H9 (cell line): Measurements from ENCODE around the gene ODF2. TPM values are rescaled to one million over a fixed set of nuclear protein-coding genes. Genes with fewer than 3 reads are reported as not detected.

Source experiments
- DNase-seq: peaks from one replicate; pipeline ENCODE4 v3.0.0-alpha.2; 2017
- H2AFZ ChIP-seq: one replicate; pipeline ENCODE4 v1.6.1; 2013; ENCODE audit warnings: mild to moderate bottlenecking, low read length, control low read depth, moderate library complexity
- H2AK5ac ChIP-seq: 2 replicates; pipeline ENCODE4 v1.6.1; 2013; ENCODE audit warnings: low read length, control low read depth, mixed read lengths; ENCODE audit not compliant: insufficient read length
- H2BK120ac ChIP-seq: one replicate; pipeline ENCODE4 v1.6.1; 2013; ENCODE audit warnings: low read depth, mild to moderate bottlenecking, low read length, control low read depth, inconsistent platforms; ENCODE audit not compliant: poor library complexity, severe bottlenecking
- H2BK12ac ChIP-seq: 2 replicates; pipeline ENCODE4 v1.6.1; 2013; ENCODE audit warnings: low read length, control low read depth, mixed read lengths, low read depth; ENCODE audit not compliant: insufficient read length
- H2BK15ac ChIP-seq: 2 replicates; pipeline ENCODE4 v1.6.1; 2013; ENCODE audit warnings: low read depth, low read length, control low read depth
- H2BK20ac ChIP-seq: one replicate; pipeline ENCODE4 v1.6.1; 2013; ENCODE audit warnings: low read depth, mild to moderate bottlenecking, low read length, control low read depth, inconsistent platforms; ENCODE audit not compliant: poor library complexity, severe bottlenecking
- H2BK5ac ChIP-seq: 2 replicates; pipeline ENCODE4 v1.6.1; 2013; ENCODE audit warnings: low read length, control low read depth, mixed read lengths; ENCODE audit not compliant: insufficient read length
- H3K14ac ChIP-seq: 2 replicates; pipeline ENCODE4 v1.6.1; 2013; ENCODE audit warnings: low read length, control low read depth; ENCODE audit not compliant: insufficient read depth
- H3K18ac ChIP-seq: 2 replicates; pipeline ENCODE4 v1.6.1; 2013; ENCODE audit warnings: low read depth, mild to moderate bottlenecking, mixed read lengths, low read length, control low read depth; ENCODE audit not compliant: insufficient read length
- H3K23ac ChIP-seq: 2 replicates; pipeline ENCODE4 v1.6.1; 2013; ENCODE audit warnings: low read length, control low read depth, mixed read lengths, low read depth; ENCODE audit not compliant: insufficient read length
- H3K23me2 ChIP-seq: 2 replicates; pipeline ENCODE4 v1.6.1; 2013; ENCODE audit warnings: low read depth, mild to moderate bottlenecking, mixed read lengths, low read length, control low read depth; ENCODE audit not compliant: insufficient read length, poor library complexity, severe bottlenecking
- H3K27ac ChIP-seq: 2 replicates; pipeline ENCODE4 v1.5.1; 2013; ENCODE audit warnings: low read length, control low read depth, mixed read lengths, low read depth; ENCODE audit not compliant: insufficient read length
- H3K27me3 ChIP-seq: 2 replicates; pipeline ENCODE4 v1.6.1; 2013; ENCODE audit warnings: low read length, control low read depth, inconsistent platforms; ENCODE audit not compliant: insufficient read depth
- H3K4ac ChIP-seq: 2 replicates; pipeline ENCODE4 v1.6.1; 2013; ENCODE audit warnings: low read depth, mild to moderate bottlenecking, control low read depth, inconsistent platforms, low read length, moderate library complexity
- H3K4me1 ChIP-seq: 2 replicates; pipeline ENCODE4 v1.6.1; 2013; ENCODE audit warnings: low read length, control low read depth, inconsistent platforms; ENCODE audit not compliant: insufficient read depth
- H3K4me2 ChIP-seq: 2 replicates; pipeline ENCODE4 v1.6.1; 2013; ENCODE audit warnings: low read length, control low read depth, mixed read lengths; ENCODE audit not compliant: insufficient read length, insufficient read depth
- H3K56ac ChIP-seq: 2 replicates; pipeline ENCODE4 v1.6.1; 2013; ENCODE audit warnings: low read depth, mild to moderate bottlenecking, mixed read lengths, low read length, control low read depth; ENCODE audit not compliant: insufficient read length
- H3K79me1 ChIP-seq: 2 replicates; pipeline ENCODE4 v1.6.1; 2013; ENCODE audit warnings: low read depth, mild to moderate bottlenecking, moderate library complexity, low read length, control low read depth, inconsistent platforms; ENCODE audit not compliant: insufficient read depth, poor library complexity, severe bottlenecking
- H3K79me2 ChIP-seq: 2 replicates; pipeline ENCODE4 v1.6.1; 2013; ENCODE audit warnings: low read length, control low read depth, inconsistent platforms; ENCODE audit not compliant: insufficient read depth
- H3K9ac ChIP-seq: 2 replicates; pipeline ENCODE4 v1.6.1; 2013; ENCODE audit warnings: low read length, control low read depth, mixed read lengths; ENCODE audit not compliant: insufficient read length; ENCODE audit errors: extremely low read depth
- H3K9me3 ChIP-seq: one replicate; pipeline ENCODE4 v1.6.1; 2013; ENCODE audit warnings: low read depth, low read length, inconsistent platforms; ENCODE audit not compliant: control insufficient read depth
- H3T11ph ChIP-seq: one replicate; pipeline ENCODE4 v1.6.1; 2013; ENCODE audit warnings: mild to moderate bottlenecking, low read length, control low read depth, inconsistent platforms
- H4K20me1 ChIP-seq: one replicate; pipeline ENCODE4 v1.6.1; 2013; ENCODE audit not compliant: control insufficient read depth, insufficient read length, insufficient read depth
- H4K5ac ChIP-seq: 2 replicates; pipeline ENCODE4 v1.6.1; 2013; ENCODE audit warnings: low read depth, mild to moderate bottlenecking, mixed read lengths, low read length, control low read depth; ENCODE audit not compliant: insufficient read length
- H4K8ac ChIP-seq: replicated peaks from 2 replicates; pipeline ENCODE4 v1.6.1; 2013; ENCODE audit warnings: low read length, control low read depth, mixed read lengths, low read depth; ENCODE audit not compliant: insufficient read length
- H4K91ac ChIP-seq: 2 replicates; pipeline ENCODE4 v1.6.1; 2013; ENCODE audit warnings: low read depth, mild to moderate bottlenecking, moderate library complexity, mixed read lengths, low read length, control low read depth; ENCODE audit not compliant: insufficient read length
- H3K27ac Mint-ChIP-seq, 3 experiments: 2 replicates in 2 of 3; 3 replicates in 1 of 3; pipeline ENCODE4 v1.8.0; 2020 to 2021; ENCODE audit warnings: mixed read lengths in 3 of 3, mild to moderate bottlenecking in 1 of 3, moderate library complexity in 1 of 3
- H3K27me3 Mint-ChIP-seq: 2 replicates; pipeline ENCODE4 v1.8.0; 2021; ENCODE audit warnings: low read depth, mild to moderate bottlenecking, moderate library complexity, mixed read lengths
- H3K36me3 Mint-ChIP-seq, 3 experiments: 2 replicates in 2 of 3; 3 replicates in 1 of 3; pipeline ENCODE4 v1.8.0; 2020 to 2021; ENCODE audit warnings: low read depth in 3 of 3, mixed read lengths in 3 of 3; ENCODE audit not compliant: insufficient read depth in 1 of 3
- H3K4me1 Mint-ChIP-seq, 2 experiments: 2 replicates each; pipeline ENCODE4 v1.8.0; 2020; ENCODE audit warnings: mixed read lengths in 2 of 2
- H3K4me3 Mint-ChIP-seq, 2 experiments: 2 replicates in 1 of 2; 3 replicates in 1 of 2; pipeline ENCODE4 v1.8.0; 2020 to 2021; ENCODE audit warnings: mild to moderate bottlenecking in 2 of 2, mixed read lengths in 2 of 2, moderate library complexity in 1 of 2
- H3K9me3 Mint-ChIP-seq, 2 experiments: 2 replicates in 1 of 2; 3 replicates in 1 of 2; pipeline ENCODE4 v1.8.0; 2020; ENCODE audit warnings: mild to moderate bottlenecking in 2 of 2, mixed read lengths in 2 of 2, moderate library complexity in 1 of 2
- WGBS: extraction: QIAGEN DNeasy Blood & Tissue Kit; methylation state at CpG from one replicate; pipeline ENCODE4 v1.1.7; 2013; ENCODE audit warnings: missing lambda C conversion rate, low lambda C conversion rate, mixed read lengths; ENCODE audit not compliant: insufficient read length; ENCODE audit errors: extremely low coverage; 5-methylcytosine and 5-hydroxymethylcytosine counted together
- total RNA-seq: library from RNA; stranded (reverse); gene quantifications from 2 replicates; pipeline ENCODE4 v1.2.1, GENCODE V29; 2021
- TF ChIP-seq, protein P1 (sequence below): fragments of 200-600 bp; sonication (generic); conservative IDR thresholded peaks from 3 replicates; pipeline ENCODE4 v1.8.0; 2021; ENCODE audit warnings: antibody characterized with exemption, mild to moderate bottlenecking

Gene ODF2
- total RNA-seq, 1 experiment from 2014 or later: 16.7 TPM

- H3K4me2 ChIP-seq: peak within 1 kb of the TSS; percentile 45
- DNase-seq: peak; percentile 65
- WGBS: no CpG with 5 or more reads among the region's 59 CpGs
- H3K14ac ChIP-seq: no peak within 1 kb of the TSS
- H2BK20ac ChIP-seq: no peak within 1 kb of the TSS
- peak within 1 kb of the TSS; percentile 60 to 81 for H3K4me3 Mint-ChIP-seq
- H3K9ac ChIP-seq: no peak within 1 kb of the TSS
- no peak within 1 kb of the TSS for H2BK120ac ChIP-seq
- H3K9me3 ChIP-seq: no peaks in the 10 kb centered on the region
- H2BK12ac ChIP-seq: no peak within 1 kb of the TSS
- no peak within 1 kb of the TSS for H3T11ph ChIP-seq
- no peaks in the 10 kb centered on the region for H3K79me1 ChIP-seq
- H3K18ac ChIP-seq: no peak within 1 kb of the TSS
- H3K79me2 ChIP-seq: no peaks in the 10 kb centered on the region
- H3K4ac ChIP-seq: no peak within 1 kb of the TSS
- H2AFZ ChIP-seq: no peak within 1 kb of the TSS
- no peak within 1 kb of the TSS for H3K56ac ChIP-seq
- H3K4me1 Mint-ChIP-seq: peaks cover 14 to 20% of the 10 kb centered on the region in 2 experiments
- H3K27me3 Mint-ChIP-seq: peaks cover 82% of the 10 kb centered on the region
- no peak within 1 kb of the TSS for H3K27ac Mint-ChIP-seq
- H3K9me3 Mint-ChIP-seq: no peaks in the 10 kb centered on the region
- no peak within 1 kb of the TSS for H4K5ac ChIP-seq
- H3K23me2 ChIP-seq: peaks cover 12% of the 10 kb centered on the region
- no peaks in the 10 kb centered on the region for H3K36me3 Mint-ChIP-seq
- no peak within 1 kb of the TSS for H2BK5ac ChIP-seq
- H4K20me1 ChIP-seq: no peaks in the 10 kb centered on the region
- no peak within 1 kb of the TSS for H3K27ac ChIP-seq
- peaks cover 13% of the 10 kb centered on the region; the same call in 1 of the 2 replicates for H3K27me3 ChIP-seq
- H2BK15ac ChIP-seq: no peak within 1 kb of the TSS
- H3K23ac ChIP-seq: no peak within 1 kb of the TSS
- peaks cover 3% of the 10 kb centered on the region for H3K4me1 ChIP-seq
- H4K91ac ChIP-seq: no peak within 1 kb of the TSS
- TF ChIP-seq, protein P1, sequence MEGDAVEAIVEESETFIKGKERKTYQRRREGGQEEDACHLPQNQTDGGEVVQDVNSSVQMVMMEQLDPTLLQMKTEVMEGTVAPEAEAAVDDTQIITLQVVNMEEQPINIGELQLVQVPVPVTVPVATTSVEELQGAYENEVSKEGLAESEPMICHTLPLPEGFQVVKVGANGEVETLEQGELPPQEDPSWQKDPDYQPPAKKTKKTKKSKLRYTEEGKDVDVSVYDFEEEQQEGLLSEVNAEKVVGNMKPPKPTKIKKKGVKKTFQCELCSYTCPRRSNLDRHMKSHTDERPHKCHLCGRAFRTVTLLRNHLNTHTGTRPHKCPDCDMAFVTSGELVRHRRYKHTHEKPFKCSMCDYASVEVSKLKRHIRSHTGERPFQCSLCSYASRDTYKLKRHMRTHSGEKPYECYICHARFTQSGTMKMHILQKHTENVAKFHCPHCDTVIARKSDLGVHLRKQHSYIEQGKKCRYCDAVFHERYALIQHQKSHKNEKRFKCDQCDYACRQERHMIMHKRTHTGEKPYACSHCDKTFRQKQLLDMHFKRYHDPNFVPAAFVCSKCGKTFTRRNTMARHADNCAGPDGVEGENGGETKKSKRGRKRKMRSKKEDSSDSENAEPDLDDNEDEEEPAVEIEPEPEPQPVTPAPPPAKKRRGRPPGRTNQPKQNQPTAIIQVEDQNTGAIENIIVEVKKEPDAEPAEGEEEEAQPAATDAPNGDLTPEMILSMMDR: no peak
- no peak within 1 kb of the TSS for H2AK5ac ChIP-seq
- H4K8ac ChIP-seq: no peak within 1 kb of the TSS
Observed at GRCh38 chr9:128420651-128421481, 34.9 kb upstream of the ODF2 start, which contains the start of gene CERCAM. Gene CERCAM (plus strand): TSS chr9:128420857. CDS start chr9:128420878, 21 bp downstream.
